Tibial nerve (tissue), 4 donors: ENCODE measurements around the gene CLEC2D.

Experiments used
- EP300 ChIP-seq, 2 donors: sonication (generic); formaldehyde crosslinking; IDR thresholded peaks; one replicate each; pipeline ENCODE4 v1.6.1; 2017; ENCODE audit warnings: antibody characterized with exemption in 2 of 2, mild to moderate bottlenecking in 1 of 2
- POLR2A ChIP-seq, 2 donors: fragments of 450-650 bp; IDR thresholded peaks; one replicate each; pipeline ENCODE4 v1.6.1; 2017; ENCODE audit warnings: antibody characterized with exemption in 2 of 2, mild to moderate bottlenecking in 2 of 2, moderate library complexity in 2 of 2
- TF ChIP-seq, protein P1 (sequence below), 5 experiments: fragments of 200-600 bp in 3 of 5; fragments of 450-650 bp in 2 of 5; sonication (generic) in 3 of 5; IDR thresholded peaks; one replicate each; pipeline ENCODE4 v1.5.1; 2016 to 2019; ENCODE audit warnings: antibody characterized with exemption in 5 of 5, mild to moderate bottlenecking in 3 of 5, moderate library complexity in 2 of 5

DNA sequence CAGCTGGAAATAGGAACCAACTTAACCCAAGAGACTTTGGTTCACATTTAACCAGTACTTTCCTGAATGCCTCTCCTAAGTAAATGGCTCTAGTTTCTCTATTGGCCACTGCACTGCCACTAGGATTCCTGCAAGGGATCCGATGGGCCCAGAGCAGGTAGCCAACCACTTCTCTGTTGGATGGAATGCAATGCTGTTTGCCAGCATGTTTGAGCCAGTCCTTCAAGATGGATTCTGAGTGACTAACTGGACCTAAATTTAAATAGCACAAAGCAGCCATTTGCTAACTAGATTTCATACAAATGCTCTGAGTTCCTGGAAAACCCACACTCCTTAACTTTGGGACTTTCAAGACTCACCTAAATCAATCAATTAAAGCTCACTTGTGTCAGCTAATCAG is 9.5 kb upstream of the CLEC2D start:
- TF ChIP-seq, protein P1, sequence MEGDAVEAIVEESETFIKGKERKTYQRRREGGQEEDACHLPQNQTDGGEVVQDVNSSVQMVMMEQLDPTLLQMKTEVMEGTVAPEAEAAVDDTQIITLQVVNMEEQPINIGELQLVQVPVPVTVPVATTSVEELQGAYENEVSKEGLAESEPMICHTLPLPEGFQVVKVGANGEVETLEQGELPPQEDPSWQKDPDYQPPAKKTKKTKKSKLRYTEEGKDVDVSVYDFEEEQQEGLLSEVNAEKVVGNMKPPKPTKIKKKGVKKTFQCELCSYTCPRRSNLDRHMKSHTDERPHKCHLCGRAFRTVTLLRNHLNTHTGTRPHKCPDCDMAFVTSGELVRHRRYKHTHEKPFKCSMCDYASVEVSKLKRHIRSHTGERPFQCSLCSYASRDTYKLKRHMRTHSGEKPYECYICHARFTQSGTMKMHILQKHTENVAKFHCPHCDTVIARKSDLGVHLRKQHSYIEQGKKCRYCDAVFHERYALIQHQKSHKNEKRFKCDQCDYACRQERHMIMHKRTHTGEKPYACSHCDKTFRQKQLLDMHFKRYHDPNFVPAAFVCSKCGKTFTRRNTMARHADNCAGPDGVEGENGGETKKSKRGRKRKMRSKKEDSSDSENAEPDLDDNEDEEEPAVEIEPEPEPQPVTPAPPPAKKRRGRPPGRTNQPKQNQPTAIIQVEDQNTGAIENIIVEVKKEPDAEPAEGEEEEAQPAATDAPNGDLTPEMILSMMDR (IDR thresholded peaks at IDR 0.05) = no peak
- TF ChIP-seq POLR2A (IDR thresholded peaks at IDR 0.05) (no peak), EP300 (IDR thresholded peaks at IDR 0.05) (no peak)
